Measurements from ENCODE around the gene MAPK9.

Gene MAPK9

GRCh38 chr5:180214870-180215770, 76.8 kb downstream of the MAPK9 start:
- H3K36me3 ChIP-seq (ENCODE audit: insufficient read depth, low read length) = no peaks in the 10 kb centered on the region
- H3K27me3 ChIP-seq (ENCODE audit: insufficient read depth, low read length, poor library complexity, severe bottlenecking) = no peaks in the 10 kb centered on the region
- H3K4me3 ChIP-seq (ENCODE audit: low read length, poor library complexity, severe bottlenecking) = no peak overlapping the region
- H4K20me1 ChIP-seq (ENCODE audit: insufficient read depth, low read length, poor library complexity, severe bottlenecking) = no peaks in the 10 kb centered on the region
- H3K9ac ChIP-seq (ENCODE audit: low read depth, low read length, poor library complexity, severe bottlenecking) = no peak overlapping the region
- H3F3A ChIP-seq (ENCODE audit: low read depth) = no peaks in the 10 kb centered on the region
- no peaks in the 10 kb centered on the region for H3K9me2 ChIP-seq (replicated peaks; ENCODE audit: low read depth, low read length)
- no peak overlapping the region for H2AFZ ChIP-seq (ENCODE audit: low read length)
- H3K4me2 ChIP-seq (ENCODE audit: low read depth, low read length, poor library complexity, severe bottlenecking) = no peak overlapping the region
- no peaks in the 10 kb centered on the region for H3K4me1 ChIP-seq (ENCODE audit: insufficient read depth, low read length, poor library complexity, severe bottlenecking)
- no peaks in the 10 kb centered on the region for H3K79me2 ChIP-seq (ENCODE audit: insufficient read depth, low read length)
- TF ChIP-seq EZH2phosphoT487 (IDR thresholded peaks at IDR 0.05; ENCODE audit: borderline replicate concordance) = no peak
- TF ChIP-seq CTCF (conservative IDR thresholded peaks at IDR 0.05; ENCODE audit: low read length) = no peak
- H3K9me3 ChIP-seq (ENCODE audit: insufficient read depth, low read depth, low read length) = no peaks in the 10 kb centered on the region

GRCh38 chr5:180213657-180214207, 78.2 kb downstream of the MAPK9 start:
- H3F3A ChIP-seq (ENCODE audit: low read depth) = no peaks in the 10 kb centered on the region
- no peak overlapping the region for H2AFZ ChIP-seq (ENCODE audit: low read length)
- H3K27me3 ChIP-seq (ENCODE audit: insufficient read depth, low read length, poor library complexity, severe bottlenecking) = no peaks in the 10 kb centered on the region
- H3K79me2 ChIP-seq (ENCODE audit: insufficient read depth, low read length) = no peaks in the 10 kb centered on the region
- no peak overlapping the region for H3K4me2 ChIP-seq (ENCODE audit: low read depth, low read length, poor library complexity, severe bottlenecking)
- no peaks in the 10 kb centered on the region for H3K4me1 ChIP-seq (ENCODE audit: insufficient read depth, low read length, poor library complexity, severe bottlenecking)
- no peaks in the 10 kb centered on the region for H3K36me3 ChIP-seq (ENCODE audit: insufficient read depth, low read length)
- no peak overlapping the region for H3K4me3 ChIP-seq (ENCODE audit: low read length, poor library complexity, severe bottlenecking)
- H3K9me2 ChIP-seq (replicated peaks; ENCODE audit: low read depth, low read length) = no peaks in the 10 kb centered on the region
- no peaks in the 10 kb centered on the region for H4K20me1 ChIP-seq (ENCODE audit: insufficient read depth, low read length, poor library complexity, severe bottlenecking)
- TF ChIP-seq CTCF (conservative IDR thresholded peaks at IDR 0.05; ENCODE audit: low read length) = no peak
- TF ChIP-seq EZH2phosphoT487 (IDR thresholded peaks at IDR 0.05; ENCODE audit: borderline replicate concordance) = no peak
- H3K9me3 ChIP-seq (ENCODE audit: insufficient read depth, low read depth, low read length) = no peaks in the 10 kb centered on the region
- H3K9ac ChIP-seq (ENCODE audit: low read depth, low read length, poor library complexity, severe bottlenecking) = no peak overlapping the region

GRCh38 chr5:180213256-180213600, 78.7 kb downstream of the MAPK9 start:
- H3K9ac ChIP-seq (ENCODE audit: low read depth, low read length, poor library complexity, severe bottlenecking) = no peak overlapping the region
- H3K27me3 ChIP-seq (ENCODE audit: insufficient read depth, low read length, poor library complexity, severe bottlenecking) = no peaks in the 10 kb centered on the region
- no peaks in the 10 kb centered on the region for H3K79me2 ChIP-seq (ENCODE audit: insufficient read depth, low read length)
- H4K20me1 ChIP-seq (ENCODE audit: insufficient read depth, low read length, poor library complexity, severe bottlenecking) = no peaks in the 10 kb centered on the region
- TF ChIP-seq EZH2phosphoT487 (IDR thresholded peaks at IDR 0.05; ENCODE audit: borderline replicate concordance) (no peak), CTCF (conservative IDR thresholded peaks at IDR 0.05; ENCODE audit: low read length) (no peak)
- no peaks in the 10 kb centered on the region for H3K9me2 ChIP-seq (replicated peaks; ENCODE audit: low read depth, low read length)
- no peaks in the 10 kb centered on the region for H3K9me3 ChIP-seq (ENCODE audit: insufficient read depth, low read depth, low read length)
- no peaks in the 10 kb centered on the region for H3K4me1 ChIP-seq (ENCODE audit: insufficient read depth, low read length, poor library complexity, severe bottlenecking)
- H3K36me3 ChIP-seq (ENCODE audit: insufficient read depth, low read length) = no peaks in the 10 kb centered on the region
- H2AFZ ChIP-seq (ENCODE audit: low read length) = no peak overlapping the region
- H3K4me2 ChIP-seq (ENCODE audit: low read depth, low read length, poor library complexity, severe bottlenecking) = no peak overlapping the region
- no peaks in the 10 kb centered on the region for H3F3A ChIP-seq (ENCODE audit: low read depth)
- H3K4me3 ChIP-seq (ENCODE audit: low read length, poor library complexity, severe bottlenecking) = no peak overlapping the region

All from Loucy (cell line).